HCT116 (cell line): ENCODE measurements around the gene BLID.

Experiments used
- EZH2 ChIP-seq: fragments of 200-600 bp; sonication (generic); IDR thresholded peaks from 2 replicates; pipeline ENCODE4 v1.6.1; 2017; ENCODE audit warnings: antibody characterized with exemption, mixed run types
- POLR2A ChIP-seq: IDR thresholded peaks from 2 replicates; pipeline ENCODE4 v1.7.0; 2011; ENCODE audit warnings: borderline replicate concordance; ENCODE audit not compliant: insufficient read depth, insufficient read length; ENCODE audit errors: extremely low read depth
- POLR2AphosphoS5 ChIP-seq: IDR thresholded peaks from 2 replicates; pipeline ENCODE4 v1.6.1; 2011; ENCODE audit warnings: mild to moderate bottlenecking, low read depth, low read length, moderate library complexity
- ZNF274 ChIP-seq: fragments of 200-500 bp; sonication (Bioruptor generic); IDR thresholded peaks from 2 replicates; pipeline ENCODE4 v1.6.1; 2014; ENCODE audit warnings: mild to moderate bottlenecking, low read depth, low read length, inconsistent platforms
- TF ChIP-seq, protein P1 (sequence below), 3 experiments: fragments of 200-600 bp in 1 of 3; sonication (generic) in 1 of 3; IDR thresholded peaks in 2 of 3; conservative IDR thresholded peaks in 1 of 3; 2 replicates each; pipeline ENCODE4 v1.5.1; 2012 to 2017; ENCODE audit warnings: low read depth in 2 of 3, low read length in 2 of 3, antibody characterized with exemption in 1 of 3, borderline replicate concordance in 1 of 3, control low read depth in 1 of 3, mild to moderate bottlenecking in 1 of 3, mixed read lengths in 1 of 3, mixed run types in 1 of 3, moderate library complexity in 1 of 3; ENCODE audit not compliant: insufficient read depth in 1 of 3

DNA sequence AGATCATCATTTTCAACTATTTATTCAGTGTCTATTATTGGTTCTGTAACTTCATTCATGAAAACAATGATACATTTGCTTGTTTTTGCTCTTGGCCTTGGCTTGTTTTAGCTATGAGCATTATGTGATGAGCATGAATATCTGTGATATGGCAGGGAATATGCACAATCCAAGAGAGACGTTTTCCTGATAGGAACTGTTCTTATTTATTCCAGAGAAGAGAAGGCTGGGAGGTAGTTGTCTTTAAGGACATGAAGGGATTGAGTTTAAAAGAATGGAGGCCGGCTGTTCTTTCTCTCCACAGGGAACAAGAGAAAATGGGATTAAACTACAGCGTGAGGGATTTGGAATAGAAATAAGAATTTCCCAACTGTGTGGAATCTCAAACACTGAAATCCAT, 30.3 kb downstream of the BLID start:
- TF ChIP-seq POLR2AphosphoS5, result peak; percentile 7; the same call in 1 of the 2 replicates
- TF ChIP-seq, protein P1, sequence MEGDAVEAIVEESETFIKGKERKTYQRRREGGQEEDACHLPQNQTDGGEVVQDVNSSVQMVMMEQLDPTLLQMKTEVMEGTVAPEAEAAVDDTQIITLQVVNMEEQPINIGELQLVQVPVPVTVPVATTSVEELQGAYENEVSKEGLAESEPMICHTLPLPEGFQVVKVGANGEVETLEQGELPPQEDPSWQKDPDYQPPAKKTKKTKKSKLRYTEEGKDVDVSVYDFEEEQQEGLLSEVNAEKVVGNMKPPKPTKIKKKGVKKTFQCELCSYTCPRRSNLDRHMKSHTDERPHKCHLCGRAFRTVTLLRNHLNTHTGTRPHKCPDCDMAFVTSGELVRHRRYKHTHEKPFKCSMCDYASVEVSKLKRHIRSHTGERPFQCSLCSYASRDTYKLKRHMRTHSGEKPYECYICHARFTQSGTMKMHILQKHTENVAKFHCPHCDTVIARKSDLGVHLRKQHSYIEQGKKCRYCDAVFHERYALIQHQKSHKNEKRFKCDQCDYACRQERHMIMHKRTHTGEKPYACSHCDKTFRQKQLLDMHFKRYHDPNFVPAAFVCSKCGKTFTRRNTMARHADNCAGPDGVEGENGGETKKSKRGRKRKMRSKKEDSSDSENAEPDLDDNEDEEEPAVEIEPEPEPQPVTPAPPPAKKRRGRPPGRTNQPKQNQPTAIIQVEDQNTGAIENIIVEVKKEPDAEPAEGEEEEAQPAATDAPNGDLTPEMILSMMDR (IDR thresholded peaks at IDR 0.05 in 2 of 3, conservative IDR thresholded peaks at IDR 0.05 in 1 of 3; ENCODE audit: borderline replicate concordance in 1 of 3, insufficient read depth in 1 of 3, low read depth in 2 of 3, low read length in 2 of 3), result no peak
- TF ChIP-seq POLR2A, result no peak
- no peak for TF ChIP-seq EZH2
- TF ChIP-seq ZNF274, result no peak
